NCI-H345 (cell line): ENCODE measurements around the gene GBGT1.
"Not testable (repeated sequence)": the region's sequence is repeated elsewhere in the genome, so short reads cannot be mapped to it uniquely, and the experiment has no call there.

Experiments
- DNase-seq: peaks from one replicate; lab custom pipeline; 2025; lab: John Stamatoyannopoulos, UW

The GBGT1 gene

GRCh38 chr9:133195029-133195428 is 31.3 kb upstream of the GBGT1 start:
- no peak for DNase-seq

- no peak for DNase-seq
Observed at GRCh38 chr9:133194597-133194996, 30.9 kb upstream of the GBGT1 start.

- no peak for DNase-seq
Observed at GRCh38 chr9:133191989-133192388, 28.3 kb upstream of the GBGT1 start.

GRCh38 chr9:133189826-133190225 is 26.1 kb upstream of the GBGT1 start:
- DNase-seq, result no peak

- no peak for DNase-seq
Observed at GRCh38 chr9:133188843-133189180, 25.1 kb upstream of the GBGT1 start.

- peak; percentile 71 for DNase-seq
Observed at GRCh38 chr9:133188006-133188842, 24.5 kb upstream of the GBGT1 start.

- no peak for DNase-seq
Observed at GRCh38 chr9:133187561-133188005, 23.9 kb upstream of the GBGT1 start.

GRCh38 chr9:133186736-133187135 is 23.0 kb upstream of the GBGT1 start:
- DNase-seq, result no peak

GRCh38 chr9:133184971-133185370 is 21.3 kb upstream of the GBGT1 start:
- DNase-seq, result peak; percentile 71

GRCh38 chr9:133182151-133182550 is 18.4 kb upstream of the GBGT1 start:
- no peak for DNase-seq

- DNase-seq, result no peak
Observed at GRCh38 chr9:133181561-133181960, 17.8 kb upstream of the GBGT1 start.

GRCh38 chr9:133180953-133181352 is 17.2 kb upstream of the GBGT1 start:
- DNase-seq, result no peak

GRCh38 chr9:133173056-133173455 is 9.3 kb upstream of the GBGT1 start:
- DNase-seq, result no peak

GRCh38 chr9:133171161-133171961 is 7.6 kb upstream of the GBGT1 start:
- no peak for DNase-seq

GRCh38 chr9:133170716-133171115 is 7.0 kb upstream of the GBGT1 start:
- no peak for DNase-seq

- not testable (repeated sequence) for DNase-seq
Observed at GRCh38 chr9:133169687-133170086, 6.0 kb upstream of the GBGT1 start.

- no peak for DNase-seq
Observed at GRCh38 chr9:133169102-133169501, 5.4 kb upstream of the GBGT1 start.

GRCh38 chr9:133168432-133168831 is 4.7 kb upstream of the GBGT1 start:
- DNase-seq, result no peak

- DNase-seq, result no peak
Observed at GRCh38 chr9:133167769-133168168, 4.1 kb upstream of the GBGT1 start.

- DNase-seq, result no peak
Observed at GRCh38 chr9:133167096-133167730, 3.5 kb upstream of the GBGT1 start.

- peak; percentile 32 for DNase-seq
Observed at GRCh38 chr9:133166392-133166791, 2.7 kb upstream of the GBGT1 start.

GRCh38 chr9:133165452-133165730 is 1.7 kb upstream of the GBGT1 start:
- no peak for DNase-seq

GRCh38 chr9:133164191-133164590 is 477 bp upstream of the GBGT1 start:
- no peak for DNase-seq
